ENCODE data around the gene TMSB10. TPM values are rescaled to one million over a fixed set of nuclear protein-coding genes. Genes with fewer than 3 reads are reported as not detected.

TMSB10 gene
- total and polyA plus RNA-seq, 2 donors (not counting 1 experiment from before 2014, with no cell fraction given) = 885 to 5,410 TPM

DNA sequence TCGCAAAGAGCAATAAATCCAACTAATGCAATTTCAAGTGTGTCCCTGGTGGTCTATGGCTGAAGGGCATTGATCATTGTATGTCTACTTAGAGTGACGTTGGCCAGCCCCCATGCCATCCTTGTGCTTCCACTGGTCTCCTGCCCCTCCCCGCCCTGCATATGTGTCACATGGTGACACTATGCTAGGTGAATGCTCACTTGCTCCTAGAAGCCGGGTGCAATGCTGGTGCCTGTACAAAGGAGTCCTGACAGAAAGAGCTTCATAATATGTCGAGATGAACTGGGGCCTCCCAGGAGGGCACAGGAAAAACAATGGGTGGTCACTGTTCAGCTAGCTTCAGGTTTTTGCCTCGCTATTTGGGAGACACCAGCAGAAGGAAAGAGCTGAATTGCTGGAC, 18.7 kb upstream of the TMSB10 start:
- Histone ChIP-seq H3K4me2 (replicated peaks; ENCODE audit: low read depth, low read length, poor library complexity, severe bottlenecking) (no peak overlapping the region), H3K79me2 (ENCODE audit: control insufficient read depth, insufficient read depth, low read length) (peaks cover 3% of the 10 kb centered on the region), H3K4me3 (ENCODE audit: control extremely low read depth in 1 of 5, extremely low read depth in 1 of 5, insufficient read depth in 1 of 5, low read depth in 2 of 5, low read length in 4 of 5) (no peak overlapping the region), H3K36me3 (replicated peaks in 1 of 2; ENCODE audit: control extremely low read depth in 1 of 2, control insufficient read depth in 1 of 2, extremely low read depth in 1 of 2, insufficient read depth in 2 of 2, low read length in 1 of 2) (no peaks in the 10 kb centered on the region), H3K9ac (ENCODE audit: low read length) (no peak overlapping the region), H3K27ac (ENCODE audit: low read length in 2 of 2) (peak overlapping the region in 1 of 2 donors; percentile 4), H3K4me1 (ENCODE audit: control insufficient read depth in 2 of 2, insufficient read depth in 2 of 2, low read length in 2 of 2) (peaks cover 23 to 25% of the 10 kb centered on the region in 2 donors), H2AFZ (ENCODE audit: insufficient read depth, low read depth, low read length, poor library complexity, severe bottlenecking) (no peak overlapping the region), H4K20me1 (ENCODE audit: control insufficient read depth, insufficient read depth, low read length, poor library complexity, severe bottlenecking) (no peaks in the 10 kb centered on the region), H3K9me3 (ENCODE audit: control extremely low read depth in 1 of 3, control insufficient read depth in 2 of 3, insufficient read depth in 1 of 3, low read length in 2 of 3) (no peaks in the 10 kb centered on the region), H3K27me3 (replicated peaks in 1 of 4; ENCODE audit: control extremely low read depth in 1 of 4, control insufficient read depth in 3 of 4, insufficient read depth in 4 of 4, low read length in 3 of 4) (no peaks in the 10 kb centered on the region)
- H3K27me3 Mint-ChIP-seq = no peaks in the 10 kb centered on the region
- CTCF ChIA-PET = interaction anchor here (1.3 to 18.2 kb wide), 6 partner anchors 12 to 60 kb away, joined by 5 to 316 read pairs (median 8); partner anchors contain the start of gene TMSB10
- peaks cover 24% of the 10 kb centered on the region for H3K4me1 Mint-ChIP-seq
- H3K4me3 Mint-ChIP-seq = no peak overlapping the region
- no peak for ATAC-seq (ENCODE audit: low read depth)
- DNase-seq = no peak
- H3K9me3 Mint-ChIP-seq (ENCODE audit: insufficient read depth) = no peaks in the 10 kb centered on the region
- POLR2A ChIA-PET = interaction anchor here (4.2 kb wide), 1 partner anchor 19 kb away, joined by 40 read pairs; the partner anchor contains the start of gene TMSB10
- intact Hi-C loops (cut with micrococcal nuclease) = no loop called here
- 100% methylated on average over 5 of the region's 6 CpGs for WGBS (ENCODE audit: insufficient coverage)
- peak overlapping the region; percentile 71 for H3K27ac Mint-ChIP-seq
- TF ChIP-seq EZH2 (IDR thresholded peaks at IDR 0.05; ENCODE audit: borderline replicate concordance, insufficient read depth, low read depth, low read length, poor library complexity, severe bottlenecking) = no peak
- TF ChIP-seq, protein P1, sequence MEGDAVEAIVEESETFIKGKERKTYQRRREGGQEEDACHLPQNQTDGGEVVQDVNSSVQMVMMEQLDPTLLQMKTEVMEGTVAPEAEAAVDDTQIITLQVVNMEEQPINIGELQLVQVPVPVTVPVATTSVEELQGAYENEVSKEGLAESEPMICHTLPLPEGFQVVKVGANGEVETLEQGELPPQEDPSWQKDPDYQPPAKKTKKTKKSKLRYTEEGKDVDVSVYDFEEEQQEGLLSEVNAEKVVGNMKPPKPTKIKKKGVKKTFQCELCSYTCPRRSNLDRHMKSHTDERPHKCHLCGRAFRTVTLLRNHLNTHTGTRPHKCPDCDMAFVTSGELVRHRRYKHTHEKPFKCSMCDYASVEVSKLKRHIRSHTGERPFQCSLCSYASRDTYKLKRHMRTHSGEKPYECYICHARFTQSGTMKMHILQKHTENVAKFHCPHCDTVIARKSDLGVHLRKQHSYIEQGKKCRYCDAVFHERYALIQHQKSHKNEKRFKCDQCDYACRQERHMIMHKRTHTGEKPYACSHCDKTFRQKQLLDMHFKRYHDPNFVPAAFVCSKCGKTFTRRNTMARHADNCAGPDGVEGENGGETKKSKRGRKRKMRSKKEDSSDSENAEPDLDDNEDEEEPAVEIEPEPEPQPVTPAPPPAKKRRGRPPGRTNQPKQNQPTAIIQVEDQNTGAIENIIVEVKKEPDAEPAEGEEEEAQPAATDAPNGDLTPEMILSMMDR (IDR thresholded peaks at IDR 0.05) = no peak

All from B cell (primary cell).